DOHH2 (cell line): ENCODE measurements around the gene ARID3B.

Experiments
- H3F3A ChIP-seq: fragments of 200-600 bp; sonication (generic), shearing (Covaris generic); 2 replicates; pipeline ENCODE4 v1.6.0; 2016; ENCODE audit warnings: antibody characterized with exemption, mild to moderate bottlenecking; ENCODE audit not compliant: control insufficient read depth, insufficient read depth
- H3K27ac ChIP-seq: fragments of 200-600 bp; sonication (generic); 2 replicates; pipeline ENCODE4 v1.5.1; 2014; ENCODE audit warnings: low read depth, mild to moderate bottlenecking, low read length, moderate library complexity
- H3K27me3 ChIP-seq: fragments of 200-600 bp; sonication (generic); 2 replicates; pipeline ENCODE4 v1.6.1; 2014; ENCODE audit warnings: mild to moderate bottlenecking, low read length, mixed read lengths; ENCODE audit not compliant: control insufficient read depth
- H3K36me3 ChIP-seq: fragments of 200-600 bp; sonication (generic); 2 replicates; pipeline ENCODE4 v1.6.1; 2014; ENCODE audit warnings: mild to moderate bottlenecking, low read length, moderate library complexity, mixed read lengths; ENCODE audit not compliant: control insufficient read depth
- H3K4me1 ChIP-seq: fragments of 200-600 bp; sonication (generic); 2 replicates; pipeline ENCODE4 v1.6.1; 2014; ENCODE audit warnings: mild to moderate bottlenecking, low read length, mixed read lengths; ENCODE audit not compliant: control insufficient read depth
- H3K4me2 ChIP-seq: fragments of 200-600 bp; sonication (generic); 2 replicates; pipeline ENCODE4 v1.6.0; 2014; ENCODE audit warnings: mild to moderate bottlenecking, low read length, moderate library complexity
- H3K4me3 ChIP-seq: fragments of 200-600 bp; sonication (generic); 2 replicates; pipeline ENCODE4 v1.5.1; 2014; ENCODE audit warnings: mild to moderate bottlenecking, low read length, mixed read lengths
- H3K79me2 ChIP-seq: fragments of 200-600 bp; sonication (generic); 2 replicates; pipeline ENCODE4 v1.6.1; 2014; ENCODE audit warnings: mild to moderate bottlenecking, low read length, mixed read lengths; ENCODE audit not compliant: control insufficient read depth
- H3K9me2 ChIP-seq: fragments of 200-600 bp; sonication (generic); replicated peaks from 2 replicates; pipeline ENCODE4 v1.6.1; 2014; ENCODE audit warnings: mild to moderate bottlenecking, low read length, mixed read lengths; ENCODE audit not compliant: control insufficient read depth
- H3K9me3 ChIP-seq: fragments of 200-600 bp; sonication (generic); 2 replicates; pipeline ENCODE4 v1.6.1; 2014; ENCODE audit warnings: antibody characterized with exemption, low read length, mixed read lengths; ENCODE audit not compliant: control insufficient read depth, insufficient read depth
- H4K20me1 ChIP-seq: fragments of 200-600 bp; sonication (generic); 2 replicates; pipeline ENCODE4 v1.6.0; 2014; ENCODE audit warnings: low read depth, mild to moderate bottlenecking, antibody characterized with exemption, low read length, moderate library complexity; ENCODE audit not compliant: control insufficient read depth, insufficient read depth
- CTCF ChIP-seq: fragments of 200-600 bp; sonication (generic); IDR thresholded peaks from one replicate; pipeline ENCODE4 v1.5.1; 2014; ENCODE audit warnings: antibody characterized with exemption, mild to moderate bottlenecking, low read depth, low read length; ENCODE audit not compliant: poor library complexity, severe bottlenecking
- EZH2phosphoT487 ChIP-seq: fragments of 200-600 bp; sonication (generic); IDR thresholded peaks from 2 replicates; pipeline ENCODE4 v1.6.1; 2017; ENCODE audit warnings: borderline replicate concordance, mild to moderate bottlenecking, antibody characterized with exemption, low read length, moderate library complexity, mixed read lengths

ARID3B gene

GRCh38 chr15:74525945-74526344 lies 15.1 kb upstream of the ARID3B start:
- Histone ChIP-seq H3K27me3 (peaks cover 12% of the 10 kb centered on the region), H3K36me3 (no peaks in the 10 kb centered on the region), H3F3A (no peaks in the 10 kb centered on the region), H3K9me2 (no peaks in the 10 kb centered on the region), H3K9me3 (no peaks in the 10 kb centered on the region), H3K4me2 (no peak overlapping the region), H3K27ac (no peak overlapping the region), H3K4me3 (no peak overlapping the region), H3K79me2 (no peaks in the 10 kb centered on the region), H4K20me1 (no peaks in the 10 kb centered on the region), H3K4me1 (no peaks in the 10 kb centered on the region)
- no peak for TF ChIP-seq CTCF
- no peak for TF ChIP-seq EZH2phosphoT487

GRCh38 chr15:74528876-74529275 lies 12.1 kb upstream of the ARID3B start:
- Histone ChIP-seq H3K27me3 (peaks cover 23% of the 10 kb centered on the region), H3K27ac (no peak overlapping the region), H3K4me3 (no peak overlapping the region), H4K20me1 (no peaks in the 10 kb centered on the region; the same call in 1 of the 2 replicates), H3K9me3 (no peaks in the 10 kb centered on the region), H3K79me2 (no peaks in the 10 kb centered on the region), H3K9me2 (no peaks in the 10 kb centered on the region), H3K36me3 (no peaks in the 10 kb centered on the region), H3K4me2 (no peak overlapping the region), H3K4me1 (no peaks in the 10 kb centered on the region), H3F3A (no peaks in the 10 kb centered on the region)
- TF ChIP-seq CTCF: no peak
- TF ChIP-seq EZH2phosphoT487: no peak

- TF ChIP-seq EZH2phosphoT487 (no peak), CTCF (no peak)
- H3K79me2 ChIP-seq: no peaks in the 10 kb centered on the region
- H3K27me3 ChIP-seq: peaks cover 23% of the 10 kb centered on the region
- no peak overlapping the region for H3K27ac ChIP-seq
- H3K4me2 ChIP-seq: no peak overlapping the region
- H3K4me3 ChIP-seq: no peak overlapping the region
- H3K9me2 ChIP-seq: no peaks in the 10 kb centered on the region
- no peaks in the 10 kb centered on the region; the same call in 1 of the 2 replicates for H4K20me1 ChIP-seq
- H3K36me3 ChIP-seq: no peaks in the 10 kb centered on the region
- H3K4me1 ChIP-seq: no peaks in the 10 kb centered on the region
- H3K9me3 ChIP-seq: no peaks in the 10 kb centered on the region
- no peaks in the 10 kb centered on the region for H3F3A ChIP-seq
These were observed 11.1 kb upstream of the ARID3B start for GRCh38 chr15:74529921-74530320.

- TF ChIP-seq CTCF (no peak), EZH2phosphoT487 (no peak)
- no peaks in the 10 kb centered on the region; the same call in 1 of the 2 replicates for H4K20me1 ChIP-seq
- H3K36me3 ChIP-seq: no peaks in the 10 kb centered on the region
- no peak overlapping the region for H3K4me3 ChIP-seq
- H3K4me2 ChIP-seq: no peak overlapping the region
- no peaks in the 10 kb centered on the region for H3K4me1 ChIP-seq
- no peak overlapping the region for H3K27ac ChIP-seq
- no peaks in the 10 kb centered on the region for H3K9me3 ChIP-seq
- H3K27me3 ChIP-seq: peaks cover 29% of the 10 kb centered on the region
- no peaks in the 10 kb centered on the region for H3F3A ChIP-seq
- H3K79me2 ChIP-seq: no peaks in the 10 kb centered on the region
- no peaks in the 10 kb centered on the region for H3K9me2 ChIP-seq
These were observed 10.3 kb upstream of the ARID3B start for GRCh38 chr15:74530771-74531143.
